Natural killer cell (primary cell): ENCODE measurements around the gene PKNOX1. TPM values are rescaled to one million over a fixed set of nuclear protein-coding genes. Genes with fewer than 3 reads are reported as not detected.
"Not testable (repeated sequence)": the region's sequence is repeated elsewhere in the genome, so short reads cannot be mapped to it uniquely, and the experiment has no call there.

Source experiments
- ATAC-seq, 3 donors: fragments of 150-1000 bp in 2 of 3; fragments of 200-7000 bp in 1 of 3; cut with Tn5 transposase; 1 replicate in 1 of 3; 2 replicates in 2 of 3; pipeline ENCODE4 v1.10.0; 2021; ENCODE audit warnings: mild to moderate bottlenecking in 2 of 3, moderate library complexity in 2 of 3
- DNase-seq, 2 donors: peaks; one replicate each; pipeline versions ENCODE4 v3.0.0 to v3.0.0-alpha.2; 2013 to 2021; ENCODE audit warnings: mixed read lengths in 1 of 2
- H3K27ac ChIP-seq: one replicate; pipeline ENCODE4 v1.5.1; 2013; ENCODE audit warnings: mild to moderate bottlenecking, low read length
- H3K27me3 ChIP-seq: one replicate; pipeline ENCODE4 v1.6.1; 2013; ENCODE audit warnings: low read length; ENCODE audit not compliant: control insufficient read depth, insufficient read depth
- H3K36me3 ChIP-seq: one replicate; pipeline ENCODE4 v1.6.1; 2013; ENCODE audit warnings: low read length; ENCODE audit not compliant: control insufficient read depth, insufficient read depth
- H3K4me1 ChIP-seq: one replicate; pipeline ENCODE4 v1.6.1; 2013; ENCODE audit warnings: low read length; ENCODE audit not compliant: control insufficient read depth, insufficient read depth
- H3K4me3 ChIP-seq: one replicate; pipeline ENCODE4 v1.5.1; 2013; ENCODE audit warnings: low read length
- H3K9me3 ChIP-seq: one replicate; pipeline ENCODE4 v1.6.1; 2013; ENCODE audit warnings: low read length; ENCODE audit not compliant: control insufficient read depth, insufficient read depth
- H3K27ac Mint-ChIP-seq, 2 donors: one replicate each; pipeline ENCODE4 v1.8.0; 2022; ENCODE audit warnings: mild to moderate bottlenecking in 2 of 2, mixed read lengths in 2 of 2, moderate library complexity in 1 of 2
- H3K27me3 Mint-ChIP-seq, 2 donors: one replicate each; pipeline ENCODE4 v1.8.0; 2022; ENCODE audit warnings: low read depth in 2 of 2, mixed read lengths in 2 of 2
- H3K36me3 Mint-ChIP-seq: one replicate; pipeline ENCODE4 v1.8.0; 2022; ENCODE audit warnings: mixed read lengths
- H3K4me1 Mint-ChIP-seq, 2 donors: one replicate each; pipeline ENCODE4 v1.8.0; 2022; ENCODE audit warnings: mixed read lengths in 2 of 2
- H3K4me3 Mint-ChIP-seq: one replicate; pipeline ENCODE4 v1.8.0; 2022; ENCODE audit warnings: mild to moderate bottlenecking, moderate library complexity, mixed read lengths
- H3K9me3 Mint-ChIP-seq, 2 donors: one replicate each; pipeline ENCODE4 v1.8.0; 2022; ENCODE audit warnings: mixed read lengths in 2 of 2
- CTCF ChIP-seq: fragments of 200-600 bp; IDR thresholded peaks from one replicate; pipeline ENCODE4 v1.8.0; 2022; ENCODE audit warnings: antibody characterized with exemption
- WGBS: methylation state at CpG from one replicate; pipeline ENCODE4 v1.1.7; 2013; ENCODE audit warnings: missing lambda C conversion rate; ENCODE audit not compliant: insufficient coverage; 5-methylcytosine and 5-hydroxymethylcytosine counted together
- intact Hi-C: fragments of 100-400 bp; cut with micrococcal nuclease; formaldehyde crosslinking; loops from one replicate; pipeline ENCODE4 v1.14.2; 2022
- total RNA-seq, 4 donors: library from RNA; stranded (reverse); fragments of 120-200 nt in 1 of 4; gene quantifications; one replicate each; pipeline versions ENCODE4 v1.2.3 to v1.2.4, GENCODE V29; 2013 to 2022

Gene PKNOX1
- total RNA-seq, 3 donors from 2014 or later (not counting 1 experiment from before 2014, with no cell fraction given), result 19.1 to 25.5 (median 21.5) TPM

GRCh38 chr21:42937034-42937940, 37.1 kb upstream of the PKNOX1 start:
- H3K4me1 ChIP-seq, H3K9me3 Mint-ChIP-seq, DNase-seq, H3K9me3 ChIP-seq, intact Hi-C loops, H3K27ac ChIP-seq, H3K4me3 Mint-ChIP-seq, H3K27me3 ChIP-seq, ATAC-seq, H3K4me1 Mint-ChIP-seq, H3K36me3 Mint-ChIP-seq, H3K4me3 ChIP-seq, H3K27me3 Mint-ChIP-seq, H3K36me3 ChIP-seq, H3K27ac Mint-ChIP-seq: not testable (repeated sequence)
- WGBS, result 77% methylated on average over 14 of the region's 16 CpGs

DNA sequence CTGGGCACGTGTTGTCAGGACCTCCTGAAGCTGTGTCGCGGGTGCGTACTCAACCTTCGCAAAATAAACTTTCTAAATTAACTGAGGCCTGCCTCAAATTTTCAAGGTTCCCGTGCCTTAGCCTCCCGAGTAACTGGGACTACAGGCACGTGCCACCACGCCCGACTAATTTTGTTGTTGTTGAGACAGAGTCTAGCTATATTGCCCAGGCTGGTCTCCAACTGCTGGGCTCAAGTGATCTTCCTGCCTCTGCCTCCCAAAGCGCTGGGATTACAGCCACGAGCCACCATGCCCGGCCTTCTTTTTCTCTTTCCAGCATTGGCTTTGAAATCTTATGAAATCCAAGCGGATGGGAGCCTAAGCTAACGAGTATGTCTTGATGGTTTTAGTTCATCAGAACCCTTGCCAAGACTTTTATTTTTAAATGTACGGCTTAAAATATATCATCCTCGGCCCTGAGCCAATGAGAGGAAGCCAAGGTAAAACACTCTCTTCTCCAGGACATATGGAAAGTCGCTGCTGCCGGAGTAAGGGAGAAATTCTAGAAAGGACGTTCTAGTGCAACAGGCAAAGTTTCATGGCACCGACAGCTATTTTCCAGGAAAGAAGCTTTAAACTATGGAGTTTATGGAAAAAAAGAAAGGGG, 36.3 kb upstream of the PKNOX1 start:
- Histone ChIP-seq H3K9me3 (no peaks in the 10 kb centered on the region), H3K4me1 (no peaks in the 10 kb centered on the region), H3K36me3 (no peaks in the 10 kb centered on the region), H3K27ac (no peak overlapping the region), H3K4me3 (no peak overlapping the region), H3K27me3 (no peaks in the 10 kb centered on the region)
- H3K4me3 Mint-ChIP-seq, result no peak overlapping the region
- H3K9me3 Mint-ChIP-seq, result no peaks in the 10 kb centered on the region
- no peak for TF ChIP-seq CTCF
- H3K36me3 Mint-ChIP-seq, result no peaks in the 10 kb centered on the region
- DNase-seq (no peak), ATAC-seq (no peak)
- intact Hi-C loops, result no loop called here
- 95% methylated on average over 21 of the region's 21 CpGs for WGBS
- no peaks in the 10 kb centered on the region for H3K27me3 Mint-ChIP-seq
- H3K4me1 Mint-ChIP-seq, result no peaks in the 10 kb centered on the region
- no peak overlapping the region for H3K27ac Mint-ChIP-seq

DNA sequence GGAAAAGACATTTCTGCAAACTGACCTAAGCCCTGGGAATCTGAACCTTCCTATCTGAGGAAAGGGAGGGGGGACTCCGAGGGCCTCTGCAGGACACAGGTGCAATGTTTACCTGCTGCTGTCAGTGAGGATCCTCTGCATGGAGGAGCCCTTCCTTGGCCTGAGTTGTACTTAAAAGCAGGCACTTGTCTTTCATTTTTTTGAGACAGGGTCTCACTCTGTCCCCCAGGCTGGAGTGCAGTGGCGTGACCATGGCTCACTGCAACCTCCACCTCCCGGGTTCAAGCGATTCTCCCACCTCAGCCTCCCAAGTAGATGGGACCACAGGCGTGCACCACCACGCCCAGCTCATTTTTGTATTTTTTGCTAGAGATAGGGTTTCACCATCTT, 35.8 kb upstream of the PKNOX1 start:
- ATAC-seq, H3K27ac ChIP-seq, H3K4me3 Mint-ChIP-seq, H3K4me3 ChIP-seq, H3K9me3 ChIP-seq, H3K27me3 ChIP-seq, H3K4me1 Mint-ChIP-seq, H3K27ac Mint-ChIP-seq, H3K9me3 Mint-ChIP-seq, H3K36me3 ChIP-seq, DNase-seq, H3K27me3 Mint-ChIP-seq, H3K36me3 Mint-ChIP-seq, H3K4me1 ChIP-seq, intact Hi-C loops: not testable (repeated sequence)
- WGBS, result 92% methylated on average over 6 of the region's 6 CpGs

- no peak for ATAC-seq
- 87% methylated on average over 15 of the region's 16 CpGs for WGBS
- no peaks in the 10 kb centered on the region for H3K27me3 ChIP-seq
- no peaks in the 10 kb centered on the region for H3K9me3 ChIP-seq
- H3K4me3 ChIP-seq, result no peak overlapping the region
- no peak for TF ChIP-seq CTCF
- H3K27me3 Mint-ChIP-seq, result no peaks in the 10 kb centered on the region
- DNase-seq, result no peak
- no peaks in the 10 kb centered on the region for H3K4me1 Mint-ChIP-seq
- no peak overlapping the region for H3K4me3 Mint-ChIP-seq
- H3K36me3 ChIP-seq, result no peaks in the 10 kb centered on the region
- H3K27ac ChIP-seq, result no peak overlapping the region
- H3K36me3 Mint-ChIP-seq, result no peaks in the 10 kb centered on the region
- intact Hi-C loops, result no loop called here
- no peaks in the 10 kb centered on the region for H3K4me1 ChIP-seq
- H3K9me3 Mint-ChIP-seq, result no peaks in the 10 kb centered on the region
- no peak overlapping the region for H3K27ac Mint-ChIP-seq
These were observed 34.6 kb upstream of the PKNOX1 start for GRCh38 chr21:42939582-42940413.
